GM12878 (cell line): ENCODE results near the gene TRIM50. TPM values are rescaled to one million over a fixed set of nuclear protein-coding genes. Genes with fewer than 3 reads are reported as not detected.

Source experiments
- BMI1 ChIP-seq: fragments of 450-650 bp; IDR thresholded peaks from 2 replicates; pipeline ENCODE4 v1.6.1; 2016; ENCODE audit warnings: mild to moderate bottlenecking, moderate library complexity, borderline replicate concordance
- CHD2 ChIP-seq: IDR thresholded peaks from 2 replicates; pipeline ENCODE4 v1.6.1; 2011; ENCODE audit warnings: low read depth, low read length, improper control_type of control experiment, borderline replicate concordance
- DPF2 ChIP-seq: fragments of 450-650 bp; IDR thresholded peaks from 2 replicates; pipeline ENCODE4 v1.6.1; 2017; ENCODE audit warnings: mild to moderate bottlenecking
- FOXM1 ChIP-seq: IDR thresholded peaks from 2 replicates; pipeline ENCODE4 v1.6.1; 2012; ENCODE audit warnings: low read depth, mild to moderate bottlenecking, inconsistent platforms, low read length, moderate library complexity
- IKZF2 ChIP-seq, 2 experiments: fragments of 450-650 bp; IDR thresholded peaks; 2 replicates each; pipeline ENCODE4 v1.6.1; 2017; ENCODE audit warnings: mild to moderate bottlenecking in 2 of 2, moderate library complexity in 2 of 2
- POLR2A ChIP-seq: IDR thresholded peaks from 2 replicates; pipeline ENCODE4 v1.6.1; 2011; ENCODE audit warnings: low read depth, mild to moderate bottlenecking, low read length
- RAD51 ChIP-seq: fragments of 450-650 bp; IDR thresholded peaks from 2 replicates; pipeline ENCODE4 v1.6.1; 2016; ENCODE audit warnings: moderate library complexity, mild to moderate bottlenecking, inconsistent platforms
- RFX5 ChIP-seq: IDR thresholded peaks from 2 replicates; pipeline ENCODE4 v1.6.1; 2011; ENCODE audit warnings: low read depth, low read length, improper control_type of control experiment
- SP1 ChIP-seq: IDR thresholded peaks from one replicate; pipeline ENCODE4 v1.6.1; 2011; ENCODE audit warnings: low read depth, low read length
- SREBF2 ChIP-seq: IDR thresholded peaks from 2 replicates; pipeline ENCODE4 v1.6.1; 2012; ENCODE audit warnings: mild to moderate bottlenecking, low read length
- SRF ChIP-seq, 2 experiments: IDR thresholded peaks; 2 replicates each; pipeline ENCODE4 v1.6.1; 2011; ENCODE audit warnings: low read depth in 2 of 2, low read length in 2 of 2, mild to moderate bottlenecking in 1 of 2, moderate library complexity in 1 of 2
- TCF7 ChIP-seq: IDR thresholded peaks from 2 replicates; pipeline ENCODE4 v1.6.1; 2014; ENCODE audit warnings: antibody characterized with exemption, borderline replicate concordance
- polyA plus RNA-seq, 11 experiments: library from polyadenylated mRNA; depleted of rRNA in 4 of 11; unstranded in 6 of 11; stranded (reverse) in 5 of 11; fragments of >200 nt; fragmentation: Nextera tagmentation in 4 of 11; fragmentation: Illumina TruSeq in 1 of 11; extraction: Ambion mirVana in 4 of 11; extraction: Trizol in 1 of 11; gene quantifications; 1 replicate in 1 of 11; 2 replicates in 10 of 11; pipeline versions ENCODE4 v1.2.1 to v1.2.3, GENCODE V29; 2011 to 2016; ENCODE audit warnings: inconsistent platforms in 2 of 11, missing spikeins in 2 of 11, low read depth in 1 of 11
- total RNA-seq, 4 experiments: library from RNA; depleted of rRNA in 3 of 4; stranded (reverse); fragments of >200 nt in 3 of 4; fragmentation: Illumina TruSeq in 1 of 4; extraction: Trizol in 1 of 4; gene quantifications; 2 replicates each; pipeline versions ENCODE4 v1.2.1 to v1.2.3, GENCODE V29; 2013 to 2021
- TF ChIP-seq, protein P1 (sequence below): fragments of 450-650 bp; formaldehyde crosslinking; IDR thresholded peaks from 2 replicates; pipeline ENCODE4 v1.4.0; 2022; ENCODE audit warnings: mild to moderate bottlenecking, moderate library complexity
- TF ChIP-seq, protein P2 (sequence below): fragments of 450-650 bp; IDR thresholded peaks from 2 replicates; pipeline ENCODE4 v1.6.1; 2017; ENCODE audit warnings: mild to moderate bottlenecking
- TF ChIP-seq, protein P3 (sequence below): fragments of 450-650 bp; IDR thresholded peaks from 2 replicates; pipeline ENCODE4 v1.6.1; 2017; ENCODE audit warnings: mild to moderate bottlenecking, low read depth, inconsistent platforms; ENCODE audit not compliant: poor library complexity, severe bottlenecking
- TF ChIP-seq, protein P4 (sequence below): IDR thresholded peaks from 2 replicates; pipeline ENCODE4 v1.6.1; 2012; ENCODE audit warnings: improper control_type of control experiment, low read depth, low read length; ENCODE audit not compliant: insufficient replicate concordance
- TF ChIP-seq, protein P5 (sequence below): IDR thresholded peaks from 2 replicates; pipeline ENCODE4 v1.6.1; 2011; ENCODE audit warnings: borderline replicate concordance, low read depth, mild to moderate bottlenecking, moderate library complexity, mixed read lengths, low read length; ENCODE audit not compliant: insufficient read depth; ENCODE audit errors: extremely low read length

The TRIM50 gene
- total and polyA plus RNA-seq, 10 of the 15 experiments (the other 5 are each of a cell fraction or from before 2014, with no cell fraction given): not detected

DNA sequence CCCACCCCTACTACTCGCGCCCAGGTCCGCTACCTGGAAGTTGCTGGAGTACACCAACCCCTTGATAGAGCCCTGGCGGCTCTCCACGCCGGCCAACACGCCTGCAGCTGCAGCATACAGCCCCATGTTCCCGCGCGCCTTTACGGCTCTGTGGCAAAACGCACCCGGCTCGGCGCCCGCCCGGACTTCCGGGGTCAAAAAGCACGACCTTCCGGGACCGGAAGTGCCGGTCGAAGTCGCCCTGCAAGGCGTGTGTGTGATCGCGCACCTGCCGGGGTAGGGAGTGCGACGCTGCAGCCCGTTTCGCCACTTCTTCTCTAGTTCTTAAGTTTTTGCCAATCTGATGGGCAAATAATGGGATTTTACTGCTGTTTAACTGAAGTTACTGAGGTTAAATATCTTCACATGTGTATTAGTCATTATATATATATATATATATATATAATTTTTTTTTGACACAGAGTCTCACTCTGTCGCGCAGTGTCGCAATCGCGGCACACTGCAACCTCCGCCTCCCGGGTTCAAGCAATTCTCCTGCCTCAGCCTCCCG is 19.1 kb downstream of the TRIM50 start, which contains the start of gene NSUN5 (continued):
- TF ChIP-seq, protein P1, sequence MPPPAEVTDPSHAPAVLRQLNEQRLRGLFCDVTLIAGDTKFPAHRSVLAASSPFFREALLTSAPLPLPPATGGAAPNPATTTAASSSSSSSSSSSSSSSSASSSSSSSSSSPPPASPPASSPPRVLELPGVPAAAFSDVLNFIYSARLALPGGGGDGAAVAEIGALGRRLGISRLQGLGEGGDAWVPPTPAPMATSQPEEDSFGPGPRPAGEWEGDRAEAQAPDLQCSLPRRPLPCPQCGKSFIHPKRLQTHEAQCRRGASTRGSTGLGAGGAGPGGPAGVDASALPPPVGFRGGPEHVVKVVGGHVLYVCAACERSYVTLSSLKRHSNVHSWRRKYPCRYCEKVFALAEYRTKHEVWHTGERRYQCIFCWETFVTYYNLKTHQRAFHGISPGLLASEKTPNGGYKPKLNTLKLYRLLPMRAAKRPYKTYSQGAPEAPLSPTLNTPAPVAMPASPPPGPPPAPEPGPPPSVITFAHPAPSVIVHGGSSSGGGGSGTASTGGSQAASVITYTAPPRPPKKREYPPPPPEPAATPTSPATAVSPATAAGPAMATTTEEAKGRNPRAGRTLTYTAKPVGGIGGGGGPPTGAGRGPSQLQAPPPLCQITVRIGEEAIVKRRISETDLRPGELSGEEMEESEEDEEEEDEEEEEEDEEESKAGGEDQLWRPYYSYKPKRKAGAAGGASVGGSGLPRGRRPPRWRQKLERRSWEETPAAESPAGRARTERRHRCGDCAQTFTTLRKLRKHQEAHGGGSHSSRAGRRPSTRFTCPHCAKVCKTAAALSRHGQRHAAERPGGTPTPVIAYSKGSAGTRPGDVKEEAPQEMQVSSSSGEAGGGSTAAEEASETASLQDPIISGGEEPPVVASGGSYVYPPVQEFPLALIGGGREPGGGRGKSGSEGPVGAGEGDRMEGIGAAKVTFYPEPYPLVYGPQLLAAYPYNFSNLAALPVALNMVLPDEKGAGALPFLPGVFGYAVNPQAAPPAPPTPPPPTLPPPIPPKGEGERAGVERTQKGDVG: no peak
- TF ChIP-seq BMI1: no peak
- TF ChIP-seq, protein P2, sequence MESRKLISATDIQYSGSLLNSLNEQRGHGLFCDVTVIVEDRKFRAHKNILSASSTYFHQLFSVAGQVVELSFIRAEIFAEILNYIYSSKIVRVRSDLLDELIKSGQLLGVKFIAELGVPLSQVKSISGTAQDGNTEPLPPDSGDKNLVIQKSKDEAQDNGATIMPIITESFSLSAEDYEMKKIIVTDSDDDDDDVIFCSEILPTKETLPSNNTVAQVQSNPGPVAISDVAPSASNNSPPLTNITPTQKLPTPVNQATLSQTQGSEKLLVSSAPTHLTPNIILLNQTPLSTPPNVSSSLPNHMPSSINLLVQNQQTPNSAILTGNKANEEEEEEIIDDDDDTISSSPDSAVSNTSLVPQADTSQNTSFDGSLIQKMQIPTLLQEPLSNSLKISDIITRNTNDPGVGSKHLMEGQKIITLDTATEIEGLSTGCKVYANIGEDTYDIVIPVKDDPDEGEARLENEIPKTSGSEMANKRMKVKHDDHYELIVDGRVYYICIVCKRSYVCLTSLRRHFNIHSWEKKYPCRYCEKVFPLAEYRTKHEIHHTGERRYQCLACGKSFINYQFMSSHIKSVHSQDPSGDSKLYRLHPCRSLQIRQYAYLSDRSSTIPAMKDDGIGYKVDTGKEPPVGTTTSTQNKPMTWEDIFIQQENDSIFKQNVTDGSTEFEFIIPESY: no peak
- TF ChIP-seq, protein P3, sequence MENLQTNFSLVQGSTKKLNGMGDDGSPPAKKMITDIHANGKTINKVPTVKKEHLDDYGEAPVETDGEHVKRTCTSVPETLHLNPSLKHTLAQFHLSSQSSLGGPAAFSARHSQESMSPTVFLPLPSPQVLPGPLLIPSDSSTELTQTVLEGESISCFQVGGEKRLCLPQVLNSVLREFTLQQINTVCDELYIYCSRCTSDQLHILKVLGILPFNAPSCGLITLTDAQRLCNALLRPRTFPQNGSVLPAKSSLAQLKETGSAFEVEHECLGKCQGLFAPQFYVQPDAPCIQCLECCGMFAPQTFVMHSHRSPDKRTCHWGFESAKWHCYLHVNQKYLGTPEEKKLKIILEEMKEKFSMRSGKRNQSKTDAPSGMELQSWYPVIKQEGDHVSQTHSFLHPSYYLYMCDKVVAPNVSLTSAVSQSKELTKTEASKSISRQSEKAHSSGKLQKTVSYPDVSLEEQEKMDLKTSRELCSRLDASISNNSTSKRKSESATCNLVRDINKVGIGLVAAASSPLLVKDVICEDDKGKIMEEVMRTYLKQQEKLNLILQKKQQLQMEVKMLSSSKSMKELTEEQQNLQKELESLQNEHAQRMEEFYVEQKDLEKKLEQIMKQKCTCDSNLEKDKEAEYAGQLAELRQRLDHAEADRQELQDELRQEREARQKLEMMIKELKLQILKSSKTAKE: no peak
- TF ChIP-seq RAD51: no peak
- no peak for TF ChIP-seq TCF7
- TF ChIP-seq, protein P4, sequence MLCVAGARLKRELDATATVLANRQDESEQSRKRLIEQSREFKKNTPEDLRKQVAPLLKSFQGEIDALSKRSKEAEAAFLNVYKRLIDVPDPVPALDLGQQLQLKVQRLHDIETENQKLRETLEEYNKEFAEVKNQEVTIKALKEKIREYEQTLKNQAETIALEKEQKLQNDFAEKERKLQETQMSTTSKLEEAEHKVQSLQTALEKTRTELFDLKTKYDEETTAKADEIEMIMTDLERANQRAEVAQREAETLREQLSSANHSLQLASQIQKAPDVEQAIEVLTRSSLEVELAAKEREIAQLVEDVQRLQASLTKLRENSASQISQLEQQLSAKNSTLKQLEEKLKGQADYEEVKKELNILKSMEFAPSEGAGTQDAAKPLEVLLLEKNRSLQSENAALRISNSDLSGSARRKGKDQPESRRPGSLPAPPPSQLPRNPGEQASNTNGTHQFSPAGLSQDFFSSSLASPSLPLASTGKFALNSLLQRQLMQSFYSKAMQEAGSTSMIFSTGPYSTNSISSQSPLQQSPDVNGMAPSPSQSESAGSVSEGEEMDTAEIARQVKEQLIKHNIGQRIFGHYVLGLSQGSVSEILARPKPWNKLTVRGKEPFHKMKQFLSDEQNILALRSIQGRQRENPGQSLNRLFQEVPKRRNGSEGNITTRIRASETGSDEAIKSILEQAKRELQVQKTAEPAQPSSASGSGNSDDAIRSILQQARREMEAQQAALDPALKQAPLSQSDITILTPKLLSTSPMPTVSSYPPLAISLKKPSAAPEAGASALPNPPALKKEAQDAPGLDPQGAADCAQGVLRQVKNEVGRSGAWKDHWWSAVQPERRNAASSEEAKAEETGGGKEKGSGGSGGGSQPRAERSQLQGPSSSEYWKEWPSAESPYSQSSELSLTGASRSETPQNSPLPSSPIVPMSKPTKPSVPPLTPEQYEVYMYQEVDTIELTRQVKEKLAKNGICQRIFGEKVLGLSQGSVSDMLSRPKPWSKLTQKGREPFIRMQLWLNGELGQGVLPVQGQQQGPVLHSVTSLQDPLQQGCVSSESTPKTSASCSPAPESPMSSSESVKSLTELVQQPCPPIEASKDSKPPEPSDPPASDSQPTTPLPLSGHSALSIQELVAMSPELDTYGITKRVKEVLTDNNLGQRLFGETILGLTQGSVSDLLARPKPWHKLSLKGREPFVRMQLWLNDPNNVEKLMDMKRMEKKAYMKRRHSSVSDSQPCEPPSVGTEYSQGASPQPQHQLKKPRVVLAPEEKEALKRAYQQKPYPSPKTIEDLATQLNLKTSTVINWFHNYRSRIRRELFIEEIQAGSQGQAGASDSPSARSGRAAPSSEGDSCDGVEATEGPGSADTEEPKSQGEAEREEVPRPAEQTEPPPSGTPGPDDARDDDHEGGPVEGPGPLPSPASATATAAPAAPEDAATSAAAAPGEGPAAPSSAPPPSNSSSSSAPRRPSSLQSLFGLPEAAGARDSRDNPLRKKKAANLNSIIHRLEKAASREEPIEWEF: no peak
- TF ChIP-seq SP1: peak; percentile 6
- TF ChIP-seq POLR2A: peak; percentile 93
- TF ChIP-seq SREBF2: no peak
- TF ChIP-seq, protein P5, sequence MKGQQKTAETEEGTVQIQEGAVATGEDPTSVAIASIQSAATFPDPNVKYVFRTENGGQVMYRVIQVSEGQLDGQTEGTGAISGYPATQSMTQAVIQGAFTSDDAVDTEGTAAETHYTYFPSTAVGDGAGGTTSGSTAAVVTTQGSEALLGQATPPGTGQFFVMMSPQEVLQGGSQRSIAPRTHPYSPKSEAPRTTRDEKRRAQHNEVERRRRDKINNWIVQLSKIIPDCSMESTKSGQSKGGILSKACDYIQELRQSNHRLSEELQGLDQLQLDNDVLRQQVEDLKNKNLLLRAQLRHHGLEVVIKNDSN: no peak
- peak in 1 of 2 experiments; percentile 59; a peak in 2 of 4 replicates for TF ChIP-seq SRF (IDR thresholded peaks at IDR 0.05; ENCODE audit: low read depth in 2 of 2, low read length in 2 of 2)
- TF ChIP-seq RFX5: no peak
- no peak for TF ChIP-seq FOXM1
- TF ChIP-seq DPF2: no peak
- no peak; a peak in 1 of 4 replicates for TF ChIP-seq IKZF2 (IDR thresholded peaks at IDR 0.05)
- no peak for TF ChIP-seq CHD2
